Activated naive CD4-positive, alpha-beta T cell treated with anti-CD3 and anti-CD28 coated beads, Interleukin-2, amount 50 U/mL, for 72 hours (primary cell): Measurements from ENCODE around the gene KDM3B. TPM values are rescaled to one million over a fixed set of nuclear protein-coding genes. Genes with fewer than 3 reads are reported as not detected.
A peak's percentile ranks its signal among the peaks of the same experiment; 100 is the strongest.

Experiments used
- ATAC-seq, 2 donors: fragments of 150-1000 bp; cut with Tn5 transposase; 2 replicates each; pipeline ENCODE4 v1.10.0; 2021; ENCODE audit warnings: mild to moderate bottlenecking in 2 of 2, moderate library complexity in 2 of 2
- DNase-seq, 2 donors: peaks; one replicate each; pipeline ENCODE4 v3.0.0; 2021 to 2022; ENCODE audit warnings: low spot score in 2 of 2
- H3K27ac Mint-ChIP-seq, 2 donors: one replicate each; pipeline ENCODE4 v1.8.0; 2022; ENCODE audit warnings: mild to moderate bottlenecking in 2 of 2, mixed read lengths in 2 of 2
- H3K36me3 Mint-ChIP-seq, 2 donors: one replicate each; pipeline ENCODE4 v1.8.0; 2022; ENCODE audit warnings: mixed read lengths in 2 of 2
- H3K9me3 Mint-ChIP-seq, 2 donors: one replicate each; pipeline ENCODE4 v1.8.0; 2022; ENCODE audit warnings: mixed read lengths in 2 of 2
- total RNA-seq, 2 donors: library from RNA; stranded (reverse); gene quantifications; one replicate each; pipeline ENCODE4 v1.2.3, GENCODE V29; 2022

KDM3B gene
- total RNA-seq, 2 donors from 2014 or later, result 40.5 to 54.6 TPM

DNA sequence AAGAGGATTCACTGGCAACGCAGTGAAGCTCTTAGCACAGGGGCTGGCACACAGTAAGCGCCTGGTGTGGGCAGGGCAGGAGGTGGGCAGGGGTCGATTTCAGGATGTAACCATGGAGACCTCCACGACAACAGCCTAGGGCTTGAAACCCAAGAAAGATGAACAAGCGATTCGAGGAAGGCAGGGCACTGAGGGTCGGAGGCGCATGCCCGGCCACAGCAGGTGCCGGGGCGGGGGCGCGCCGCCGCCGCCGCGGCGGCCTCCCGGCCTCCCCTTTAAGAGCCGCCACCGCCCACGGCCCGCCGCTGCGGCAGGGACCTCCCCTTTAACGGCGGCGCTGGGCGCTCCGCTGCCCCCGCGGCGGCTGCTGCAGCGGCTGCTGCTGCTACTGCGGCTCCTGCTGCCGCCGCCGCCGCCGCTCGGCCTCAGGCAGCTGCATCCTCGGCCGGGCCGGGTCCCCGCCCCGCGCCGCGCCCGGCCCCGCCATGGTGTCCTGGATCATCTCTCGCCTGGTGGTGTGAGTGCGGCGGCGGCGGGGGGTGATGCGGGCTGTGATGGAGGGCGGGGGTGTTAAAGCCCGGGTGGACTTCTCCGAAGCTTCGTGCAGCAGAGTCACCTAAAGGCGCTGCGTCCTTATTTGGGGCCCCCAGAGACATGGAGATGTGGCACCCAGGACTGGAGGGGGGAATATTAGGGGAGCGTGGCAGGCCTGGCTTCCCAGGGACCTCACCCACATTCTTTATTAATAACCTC, 86.4 kb downstream of the KDM3B start, which contains the start of gene REEP2:
TSS of gene REEP2 (plus strand) at position 334 of the 753 bp plus-strand sequence. CDS start at position 486, 152 bp downstream.
- Mint-ChIP-seq H3K9me3 (no peaks in the 10 kb centered on the region), H3K27ac (peak within 1 kb of the TSS in 1 of 2 donors; percentile 21)
- ATAC-seq, result peak; percentile 80 to 92

DNA sequence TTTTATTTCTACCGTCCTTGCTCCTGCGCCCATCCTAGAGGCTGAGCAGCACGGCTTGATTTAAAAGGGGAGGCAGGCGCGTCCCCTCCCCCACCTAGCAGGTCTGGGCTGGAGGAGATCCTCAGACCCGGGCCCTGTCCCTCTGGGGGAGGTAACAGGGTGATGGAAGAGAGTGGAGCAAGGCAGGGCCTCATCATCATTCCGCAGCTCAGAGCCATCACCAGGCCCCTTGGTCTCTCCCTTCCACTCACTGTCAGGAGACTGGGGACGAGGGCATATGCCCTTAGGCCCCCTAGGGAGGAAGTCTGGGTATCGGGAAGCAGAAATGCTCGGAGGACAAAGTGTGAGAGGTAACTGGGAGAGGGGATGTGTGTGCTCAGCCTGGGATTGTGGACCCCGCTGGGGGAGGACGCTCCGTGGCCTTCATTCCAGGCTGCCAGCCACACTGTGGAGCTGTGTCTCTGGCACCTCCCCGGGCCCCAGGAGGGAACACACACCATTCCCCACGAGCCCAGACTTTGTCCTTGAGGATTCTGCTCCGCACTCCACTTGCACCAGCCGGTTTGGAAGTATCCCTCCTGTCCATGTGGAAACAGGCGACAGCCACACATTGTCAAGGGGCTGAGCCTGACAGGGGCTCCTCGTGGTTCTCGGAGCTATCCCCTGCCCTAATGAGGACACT, 87.1 kb downstream of the KDM3B start:
- Mint-ChIP-seq H3K9me3 (no peaks in the 10 kb centered on the region), H3K27ac (no peak overlapping the region), H3K36me3 (no peaks in the 10 kb centered on the region)
- DNase-seq, result no peak
- ATAC-seq, result peak in 1 of 2 donors; percentile 6

More for the DNA sequence above, 86.4 kb downstream of the KDM3B start, which contains the start of gene REEP2:
- H3K36me3 Mint-ChIP-seq, result no peaks in the 10 kb centered on the region
- peak in 1 of 2 donors; percentile 73 for DNase-seq

DNA sequence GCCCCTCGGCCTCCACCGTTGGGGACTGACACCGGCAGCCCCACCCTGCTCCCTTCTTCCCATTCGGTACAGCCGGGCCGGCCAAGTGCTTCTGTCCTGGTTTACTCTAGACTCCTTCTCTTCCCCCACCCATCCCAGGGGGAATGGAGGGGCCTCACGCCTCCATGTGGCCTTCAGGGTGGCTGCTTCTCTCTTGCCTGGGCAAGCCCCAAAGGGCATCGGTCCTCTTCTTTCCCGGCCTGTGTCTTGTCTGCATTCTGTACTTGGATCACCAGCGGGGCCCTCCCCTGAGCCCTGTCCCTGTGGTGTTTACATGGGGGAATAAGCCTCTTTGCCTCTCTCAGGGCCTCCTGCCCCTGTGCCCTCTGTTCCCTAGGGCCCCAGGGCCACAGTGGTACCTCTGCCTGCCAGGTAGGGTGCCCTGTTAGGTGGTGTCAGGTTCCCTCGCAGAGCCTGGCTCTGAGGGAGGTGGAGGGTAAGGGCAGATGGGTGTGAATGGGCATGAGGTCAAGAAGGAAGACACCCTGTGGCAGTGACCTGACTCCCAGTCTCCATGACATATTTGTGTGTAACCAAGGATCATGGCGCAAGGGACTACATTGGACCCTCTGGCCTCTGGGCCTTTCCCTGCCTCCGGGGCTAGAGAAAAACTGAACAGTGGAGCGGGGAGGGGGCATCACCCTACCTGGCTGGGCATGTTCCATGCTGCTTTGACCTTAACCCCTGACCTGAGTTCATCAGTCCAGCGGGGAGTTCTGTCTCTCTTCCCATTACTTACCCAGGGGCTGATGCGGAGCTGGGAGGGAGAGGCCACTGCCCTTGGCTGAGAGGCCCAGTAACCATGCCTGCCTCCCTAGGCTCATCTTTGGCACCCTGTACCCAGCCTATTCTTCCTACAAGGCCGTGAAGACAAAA, 87.9 kb downstream of the KDM3B start:
- no peak for ATAC-seq
- Mint-ChIP-seq H3K27ac (peak overlapping the region in 1 of 2 donors; percentile 14), H3K9me3 (no peaks in the 10 kb centered on the region), H3K36me3 (no peaks in the 10 kb centered on the region)
- DNase-seq, result no peak

DNA sequence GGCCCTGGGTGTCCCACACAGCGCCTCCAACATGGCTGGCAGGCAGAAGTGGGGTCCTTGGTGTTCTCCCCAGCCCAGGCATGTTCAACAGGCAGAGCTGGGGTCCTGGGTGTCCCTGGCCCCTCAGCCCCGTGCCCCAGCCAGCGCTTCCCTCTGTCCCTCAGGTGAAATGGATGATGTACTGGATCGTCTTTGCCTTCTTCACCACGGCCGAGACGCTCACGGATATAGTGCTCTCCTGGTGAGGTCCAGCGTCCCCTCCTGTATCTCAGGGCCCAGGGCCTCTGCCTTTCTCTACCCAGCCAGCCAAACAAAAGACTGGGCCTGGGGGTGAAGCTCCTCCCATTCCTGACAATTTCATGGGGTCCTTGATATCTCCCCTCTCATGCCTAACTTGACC, 88.7 kb downstream of the KDM3B start:
- H3K36me3 Mint-ChIP-seq, result no peaks in the 10 kb centered on the region

DNA sequence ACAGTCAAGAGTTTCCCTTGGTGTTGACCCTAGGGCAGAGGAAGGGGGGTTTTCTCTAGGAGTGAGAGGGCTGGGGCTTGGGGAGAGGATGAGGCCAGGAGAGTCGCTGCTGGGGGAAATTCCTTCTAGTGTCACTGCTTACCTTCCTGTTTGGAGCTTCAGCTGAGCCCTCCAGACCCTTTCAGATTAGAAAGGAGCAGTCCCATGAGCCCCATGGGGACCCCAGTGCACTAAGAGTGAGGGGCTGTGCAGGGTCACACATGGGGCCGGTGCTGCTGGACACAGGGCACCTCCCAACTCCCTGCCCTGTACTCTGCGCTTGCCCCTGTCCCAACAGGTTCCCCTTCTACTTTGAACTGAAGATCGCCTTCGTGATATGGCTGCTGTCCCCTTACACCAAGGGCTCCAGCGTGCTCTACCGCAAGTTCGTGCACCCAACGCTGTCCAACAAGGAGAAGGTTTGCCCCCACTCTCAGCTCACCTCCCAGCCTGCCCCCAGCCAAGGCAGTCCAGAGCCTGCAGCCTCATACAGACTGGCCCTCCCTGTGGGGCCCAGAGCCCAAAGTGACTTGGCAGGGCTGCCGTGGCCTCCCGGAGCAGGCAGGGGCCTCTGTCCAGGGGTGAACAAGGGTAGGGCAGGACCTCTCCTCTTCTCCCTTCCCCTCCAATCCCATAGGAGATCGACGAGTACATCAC, 91.7 kb downstream of the KDM3B start:
- Mint-ChIP-seq H3K9me3 (no peaks in the 10 kb centered on the region), H3K27ac (no peak overlapping the region), H3K36me3 (no peaks in the 10 kb centered on the region)
- DNase-seq (no peak), ATAC-seq (no peak)

More for the DNA sequence above, 88.7 kb downstream of the KDM3B start:
- H3K27ac Mint-ChIP-seq, result peak overlapping the region in 1 of 2 donors; percentile 14
- no peaks in the 10 kb centered on the region for H3K9me3 Mint-ChIP-seq
- ATAC-seq (no peak), DNase-seq (no peak)

DNA sequence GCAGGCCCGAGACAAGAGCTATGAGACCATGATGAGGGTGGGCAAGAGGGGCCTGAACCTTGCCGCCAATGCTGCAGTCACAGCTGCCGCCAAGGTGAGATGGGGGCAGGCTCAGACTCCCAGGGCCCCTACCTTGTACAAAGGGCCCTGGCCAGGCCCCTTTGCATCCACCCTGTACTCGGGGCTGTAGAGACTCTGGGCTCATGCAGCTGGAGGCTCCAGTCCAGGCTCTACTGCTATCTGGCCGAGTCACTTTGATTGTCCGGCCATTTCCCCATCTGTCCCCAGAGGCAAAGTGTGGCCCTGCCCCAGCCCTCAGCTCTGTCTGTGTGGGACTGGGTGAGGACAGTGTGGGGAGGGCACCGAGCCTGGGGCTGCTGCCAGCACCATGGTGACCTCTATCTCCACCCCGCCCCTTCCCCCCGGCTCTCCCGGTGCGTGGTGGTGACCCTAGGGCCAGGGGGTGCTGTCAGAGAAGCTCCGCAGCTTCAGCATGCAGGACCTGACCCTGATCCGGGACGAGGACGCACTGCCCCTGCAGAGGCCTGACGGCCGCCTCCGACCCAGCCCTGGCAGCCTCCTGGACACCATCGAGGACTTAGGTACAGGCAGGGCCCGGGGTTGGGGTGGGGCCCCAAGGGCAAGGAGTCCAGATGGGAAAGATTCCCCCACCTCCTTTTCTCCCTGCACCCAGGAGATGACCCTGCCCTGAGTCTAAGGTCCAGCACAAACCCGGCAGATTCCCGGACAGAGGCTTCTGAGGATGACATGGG, 92.5 kb downstream of the KDM3B start:
- Mint-ChIP-seq H3K27ac (no peak overlapping the region), H3K36me3 (no peaks in the 10 kb centered on the region), H3K9me3 (no peaks in the 10 kb centered on the region)
- ATAC-seq (no peak), DNase-seq (no peak)

DNA sequence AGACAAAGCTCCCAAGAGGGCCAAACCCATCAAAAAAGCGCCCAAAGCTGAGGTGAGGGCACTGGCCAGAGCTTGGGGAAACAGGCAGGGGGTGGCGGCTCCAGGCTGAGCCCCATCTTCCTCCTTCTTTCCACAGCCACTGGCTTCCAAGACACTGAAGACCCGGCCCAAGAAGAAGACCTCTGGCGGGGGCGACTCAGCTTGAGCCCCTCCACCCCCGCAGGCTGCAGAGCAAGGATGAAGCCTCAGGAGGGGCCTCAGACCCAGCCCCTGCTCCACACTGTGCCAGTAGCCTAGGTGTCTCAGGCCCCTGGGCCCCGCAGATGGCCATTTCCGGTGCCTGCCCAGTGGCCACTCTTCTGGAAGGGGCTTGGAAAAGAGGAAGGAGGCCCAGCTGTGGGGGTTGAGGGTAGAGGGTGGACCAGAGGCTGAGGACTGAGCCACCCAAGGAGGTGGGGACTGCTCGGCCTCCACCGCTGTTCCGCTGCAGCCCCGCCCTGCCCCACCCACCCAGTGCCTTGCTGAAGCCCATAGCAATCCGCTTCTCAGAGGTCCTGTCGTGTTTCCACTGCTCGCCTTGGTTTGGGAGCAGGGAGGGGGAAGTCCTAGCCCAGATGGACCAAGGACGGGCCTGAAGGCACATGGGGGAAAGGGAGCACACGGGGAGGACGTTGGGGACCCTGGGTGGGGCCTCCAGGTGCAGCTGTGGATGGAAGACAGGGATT, 93.2 kb downstream of the KDM3B start:
- DNase-seq (no peak), ATAC-seq (no peak)
- H3K9me3 Mint-ChIP-seq, result no peaks in the 10 kb centered on the region
- H3K36me3 Mint-ChIP-seq, result no peaks in the 10 kb centered on the region
- H3K27ac Mint-ChIP-seq, result no peak overlapping the region

DNA sequence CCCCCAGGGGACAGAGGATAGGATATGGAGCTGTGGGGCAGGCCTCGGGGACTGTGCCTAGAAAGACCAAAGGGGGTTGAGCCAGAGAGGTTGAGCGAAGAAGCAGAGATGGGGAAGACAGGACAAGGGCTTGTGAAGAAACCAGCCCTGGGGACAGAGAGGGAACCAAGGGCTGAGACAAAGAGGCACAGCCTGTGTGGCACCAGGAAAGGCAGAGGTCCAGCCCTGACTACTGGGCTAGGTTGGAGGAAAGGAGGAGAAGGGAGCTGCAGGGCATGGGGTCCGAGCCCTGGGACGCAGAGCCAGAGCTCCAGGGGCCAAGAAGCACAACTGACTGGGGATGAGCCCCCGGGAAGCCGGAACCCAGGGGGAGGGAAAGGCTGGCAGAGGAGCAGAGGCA, 95.6 kb downstream of the KDM3B start:
- H3K36me3 Mint-ChIP-seq, result no peaks in the 10 kb centered on the region
- ATAC-seq (no peak), DNase-seq (no peak)
- H3K9me3 Mint-ChIP-seq, result no peaks in the 10 kb centered on the region
- H3K27ac Mint-ChIP-seq, result no peak overlapping the region

DNA sequence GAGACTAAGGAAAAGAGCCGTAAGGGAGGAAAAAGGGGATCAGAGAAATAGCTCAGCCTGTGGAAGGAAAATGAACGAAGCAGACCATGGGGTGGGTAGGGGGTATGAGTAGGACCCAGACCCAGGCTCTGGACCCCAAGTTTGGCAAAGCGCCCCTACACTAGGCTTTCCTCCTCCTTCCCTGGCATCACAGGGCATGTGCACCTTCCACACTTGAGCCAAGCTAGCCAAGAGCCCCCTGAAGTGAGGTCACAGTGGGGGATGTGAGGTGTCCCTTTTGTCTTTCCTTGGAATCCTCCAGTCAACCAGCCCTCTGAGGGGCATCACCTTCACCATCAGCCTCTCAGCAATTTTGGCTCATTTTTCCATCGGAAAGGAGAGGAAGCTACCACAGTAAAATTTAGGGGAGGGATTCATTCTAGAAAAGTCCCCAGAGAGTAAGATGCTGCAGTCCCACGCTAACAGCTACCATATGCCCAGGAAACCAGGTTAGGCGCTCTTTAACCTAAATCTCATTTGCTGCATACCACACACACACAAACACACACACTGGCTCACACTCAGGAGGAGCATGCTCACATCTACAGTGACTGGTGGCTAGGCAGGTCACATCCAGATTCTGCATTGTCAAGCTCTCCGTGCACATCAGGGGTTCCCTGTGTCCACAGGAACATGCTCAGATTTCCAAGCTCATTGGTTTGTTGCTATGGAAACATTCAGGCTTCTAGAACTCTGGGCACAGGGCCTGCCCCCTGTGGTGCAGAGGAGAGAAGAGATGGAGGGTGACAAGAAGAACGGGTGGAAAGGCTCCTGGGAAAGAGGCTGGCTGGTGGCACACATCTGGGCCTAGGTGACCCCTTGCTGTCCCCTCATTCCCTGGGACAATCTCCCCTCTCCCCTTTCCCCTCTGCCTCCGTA, 96.3 kb downstream of the KDM3B start:
- Mint-ChIP-seq H3K9me3 (no peaks in the 10 kb centered on the region), H3K36me3 (no peaks in the 10 kb centered on the region), H3K27ac (peak overlapping the region in 1 of 2 donors; percentile 75)
- no peak for ATAC-seq
- DNase-seq, result no peak

DNA sequence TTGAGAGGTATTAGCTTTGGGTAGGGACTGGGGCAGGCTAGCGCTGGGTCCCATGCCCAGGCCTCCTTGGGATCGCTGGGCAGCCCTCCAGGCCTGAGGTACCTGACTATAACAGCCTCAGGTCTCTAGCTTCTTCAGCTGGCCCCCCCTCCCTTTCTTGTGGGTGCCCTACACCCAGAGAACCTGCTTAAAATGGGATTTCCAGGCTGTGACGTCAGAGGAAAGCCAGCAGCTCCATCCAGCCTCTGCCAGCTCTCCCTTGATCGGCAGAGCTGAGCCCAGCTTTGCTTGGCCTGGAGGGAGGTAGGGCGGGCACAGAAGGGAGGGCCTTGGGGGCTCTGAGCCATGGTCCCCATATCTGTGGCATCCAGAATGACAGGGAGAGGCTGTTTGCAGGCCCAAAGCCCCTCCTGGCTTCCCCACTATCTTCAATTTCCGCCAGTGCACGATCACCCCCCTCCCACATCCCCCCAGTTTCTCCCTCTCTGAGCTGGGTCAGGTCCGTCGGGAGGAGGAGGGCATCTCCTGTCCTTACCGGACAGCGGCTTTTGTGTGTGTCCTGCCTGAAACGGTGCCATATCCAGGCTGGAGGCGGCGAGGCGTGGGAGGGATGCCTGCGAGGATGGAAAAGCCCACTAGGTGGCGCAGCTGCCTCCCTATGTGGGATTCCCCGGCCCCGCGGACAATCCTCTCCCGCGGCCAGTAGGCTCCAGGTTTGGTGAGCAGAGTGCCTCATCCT, 97.2 kb downstream of the KDM3B start:
- ATAC-seq, result peak; percentile 92 to 97
- Mint-ChIP-seq H3K36me3 (no peaks in the 10 kb centered on the region), H3K27ac (peak overlapping the region; percentile 44 to 75), H3K9me3 (no peaks in the 10 kb centered on the region)
- peak; percentile 85 to 91 for DNase-seq

DNA sequence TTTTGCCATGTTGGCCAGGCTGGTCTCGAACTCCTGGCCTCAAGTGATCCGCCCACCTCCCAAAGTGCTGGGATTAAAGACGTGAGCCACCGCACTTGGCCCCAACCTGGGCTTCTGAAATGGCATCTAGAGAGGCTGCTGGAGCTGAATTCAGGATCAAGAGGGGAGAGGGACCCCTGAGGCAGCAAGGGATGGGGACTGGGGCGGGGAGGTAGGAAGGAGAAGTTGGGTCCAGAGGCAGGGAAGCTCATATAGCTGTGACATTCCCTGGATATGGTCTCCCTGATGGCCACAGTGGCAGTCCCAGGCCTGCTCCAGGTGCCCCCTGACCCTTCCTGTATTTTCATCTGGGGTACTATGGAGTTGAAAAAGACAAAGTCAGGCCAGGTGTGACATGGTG, 98.5 kb downstream of the KDM3B start:
- no peak overlapping the region for H3K27ac Mint-ChIP-seq
- no peaks in the 10 kb centered on the region for H3K36me3 Mint-ChIP-seq
- DNase-seq (no peak), ATAC-seq (no peak)
- H3K9me3 Mint-ChIP-seq, result no peaks in the 10 kb centered on the region

DNA sequence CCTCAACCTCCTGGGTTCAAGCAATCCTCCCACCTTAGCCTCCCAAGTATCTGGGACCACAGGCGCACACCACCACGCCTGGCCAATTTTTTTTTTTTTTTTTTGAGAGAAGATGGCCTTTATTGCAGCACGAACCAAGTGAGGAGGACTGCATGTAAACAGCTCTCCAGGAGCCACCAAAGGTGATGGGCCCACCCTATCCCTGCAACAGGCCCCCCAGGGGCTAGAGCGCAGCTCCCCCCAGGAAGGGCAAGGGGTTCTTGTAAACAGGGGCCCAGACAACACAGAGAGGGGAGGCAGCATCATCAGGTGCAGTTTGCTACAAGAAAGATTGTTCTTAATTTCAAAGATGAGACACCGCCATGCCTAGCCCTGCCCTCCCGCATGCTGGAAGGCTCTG, 100.2 kb downstream of the KDM3B start:
- ATAC-seq, result no peak
- no peaks in the 10 kb centered on the region for H3K9me3 Mint-ChIP-seq

DNA sequence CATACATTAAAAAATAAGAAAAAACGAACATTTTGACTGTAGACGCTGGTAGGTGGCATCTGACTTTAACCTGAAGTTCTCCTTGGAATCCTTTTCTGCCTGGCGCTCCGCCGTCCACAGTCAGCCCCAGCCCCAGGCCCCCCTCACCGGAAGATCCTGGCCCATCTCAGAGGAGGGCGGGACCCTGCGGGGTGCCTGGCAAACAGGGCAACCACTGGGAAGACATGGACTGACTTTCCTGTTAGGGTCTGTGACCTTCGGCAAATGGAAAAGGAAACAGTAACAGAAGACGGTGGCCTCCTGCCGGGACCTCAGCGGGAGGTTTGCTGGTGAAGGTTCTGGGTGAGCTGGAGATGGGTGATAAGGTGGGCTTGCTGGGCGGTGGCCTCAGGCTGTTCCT, 101.1 kb downstream of the KDM3B start:
- ATAC-seq (no peak), DNase-seq (no peak)
- no peaks in the 10 kb centered on the region for H3K9me3 Mint-ChIP-seq
- H3K36me3 Mint-ChIP-seq, result no peaks in the 10 kb centered on the region
- no peak overlapping the region for H3K27ac Mint-ChIP-seq

More for the DNA sequence above, 100.2 kb downstream of the KDM3B start:
- Mint-ChIP-seq H3K36me3 (no peaks in the 10 kb centered on the region), H3K27ac (no peak overlapping the region)
- DNase-seq, result no peak

DNA sequence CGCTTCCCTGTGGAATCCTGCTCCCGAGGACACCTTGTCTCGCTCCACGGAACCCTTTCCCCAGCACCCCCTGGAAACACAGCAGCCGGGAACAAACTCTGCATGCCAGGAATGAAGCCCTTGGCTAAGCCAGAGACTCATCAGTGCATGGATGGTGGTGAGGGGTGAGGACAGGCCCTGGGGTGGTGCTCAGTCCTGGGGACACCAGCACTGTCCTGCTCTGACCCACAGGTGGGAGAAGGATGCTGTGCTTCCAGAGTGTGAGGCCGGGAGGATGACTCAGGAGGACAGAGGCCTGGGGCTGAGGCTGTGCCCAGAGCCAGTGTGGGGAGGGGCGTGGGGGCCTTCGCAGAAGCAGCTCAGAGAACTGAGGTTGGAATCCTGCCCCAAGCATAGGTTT, 101.6 kb downstream of the KDM3B start:
- Mint-ChIP-seq H3K27ac (no peak overlapping the region), H3K36me3 (peaks cover 0 to 5% of the 10 kb centered on the region in 2 donors)

More for the DNA sequence above, 101.6 kb downstream of the KDM3B start:
- ATAC-seq (no peak), DNase-seq (no peak)
- peaks cover 0 to 2% of the 10 kb centered on the region in 2 donors for H3K9me3 Mint-ChIP-seq
